B cell (primary cell): Measurements from ENCODE around the gene DPH1. TPM values are rescaled to one million over a fixed set of nuclear protein-coding genes. Genes with fewer than 3 reads are reported as not detected.
A peak's percentile ranks its signal among the peaks of the same experiment; 100 is the strongest.

Source experiments
- ATAC-seq: fragments of 200-7000 bp; cut with Tn5 transposase; one replicate; pipeline ENCODE4 v1.10.0; 2021; ENCODE audit warnings: low read depth, mild to moderate bottlenecking, moderate number of reproducible peaks, moderate library complexity
- CTCF ChIA-PET: fragments of 350-600 bp; sonication (Branson Sonifier 250); formaldehyde crosslinking; loops from one replicate; lab custom pipeline; 2021; ENCODE audit warnings: antibody characterized with exemption, inconsistent platforms; lab: Charles Lee
- POLR2A ChIA-PET: fragments of 350-600 bp; sonication (Branson Sonifier 250); formaldehyde crosslinking; loops from one replicate; lab custom pipeline; 2021; ENCODE audit warnings: antibody characterized with exemption; lab: Charles Lee
- DNase-seq: peaks from one replicate; pipeline ENCODE4 v3.0.0; 2013
- H2AFZ ChIP-seq: 2 replicates; pipeline ENCODE4 v1.6.1; 2012; ENCODE audit warnings: mild to moderate bottlenecking, low read depth, low read length; ENCODE audit not compliant: insufficient read depth, poor library complexity, severe bottlenecking
- H3K27ac ChIP-seq, 2 donors: 1 replicate in 1 of 2; 2 replicates in 1 of 2; pipeline ENCODE4 v1.5.1; 2012 to 2013; ENCODE audit warnings: low read length in 2 of 2, mild to moderate bottlenecking in 2 of 2, moderate library complexity in 1 of 2
- H3K27me3 ChIP-seq, 4 experiments: fragments of 200-600 bp in 1 of 4; sonication (generic) in 1 of 4; replicated peaks in 1 of 4; 1 replicate in 2 of 4; 2 replicates in 2 of 4; pipeline versions ENCODE4 v1.6.1 to v1.7.0; 2013 to 2016; ENCODE audit warnings: low read length in 3 of 4, mild to moderate bottlenecking in 2 of 4, mixed read lengths in 1 of 4, moderate library complexity in 1 of 4; ENCODE audit not compliant: insufficient read depth in 4 of 4, control insufficient read depth in 3 of 4; ENCODE audit errors: control extremely low read depth in 1 of 4
- H3K36me3 ChIP-seq, 2 experiments: replicated peaks in 1 of 2; 1 replicate in 1 of 2; 2 replicates in 1 of 2; pipeline versions ENCODE4 v1.6.1 to v1.7.1; 2013; ENCODE audit warnings: low read length in 1 of 2; ENCODE audit not compliant: insufficient read depth in 2 of 2, control insufficient read depth in 1 of 2; ENCODE audit errors: control extremely low read depth in 1 of 2, extremely low read depth in 1 of 2
- H3K4me1 ChIP-seq, 2 donors: fragments of 200-600 bp in 1 of 2; sonication (generic) in 1 of 2; 1 replicate in 1 of 2; 2 replicates in 1 of 2; pipeline versions ENCODE4 v1.5.1 to v1.6.1; 2013 to 2017; ENCODE audit warnings: low read length in 2 of 2; ENCODE audit not compliant: control insufficient read depth in 2 of 2, insufficient read depth in 2 of 2
- H3K4me2 ChIP-seq: replicated peaks from 2 replicates; pipeline ENCODE3; 2012; ENCODE audit warnings: mild to moderate bottlenecking, low read depth, low read length; ENCODE audit not compliant: poor library complexity, severe bottlenecking
- H3K4me3 ChIP-seq, 5 experiments: fragments of 200-600 bp in 1 of 5; sonication (generic) in 1 of 5; 1 replicate in 3 of 5; 2 replicates in 2 of 5; pipeline versions ENCODE4 v1.5.1 to v1.7.0; 2011 to 2016; ENCODE audit warnings: low read length in 4 of 5, mild to moderate bottlenecking in 4 of 5, low read depth in 2 of 5, control low read depth in 1 of 5, moderate library complexity in 1 of 5; ENCODE audit not compliant: insufficient read depth in 1 of 5; ENCODE audit errors: control extremely low read depth in 1 of 5, extremely low read depth in 1 of 5
- H3K79me2 ChIP-seq: fragments of 200-600 bp; sonication (generic); one replicate; pipeline ENCODE4 v1.6.0; 2016; ENCODE audit warnings: low read length; ENCODE audit not compliant: control insufficient read depth, insufficient read depth
- H3K9ac ChIP-seq: fragments of 200-600 bp; sonication (generic); 2 replicates; pipeline ENCODE4 v1.6.1; 2017; ENCODE audit warnings: mild to moderate bottlenecking, low read length, moderate library complexity
- H3K9me3 ChIP-seq, 3 donors: one replicate each; pipeline versions ENCODE4 v1.6.1 to v1.7.1; 2013; ENCODE audit warnings: low read length in 2 of 3; ENCODE audit not compliant: control insufficient read depth in 2 of 3, insufficient read depth in 1 of 3; ENCODE audit errors: control extremely low read depth in 1 of 3
- H4K20me1 ChIP-seq: 2 replicates; pipeline ENCODE4 v1.6.0; 2012; ENCODE audit warnings: mild to moderate bottlenecking, low read length; ENCODE audit not compliant: insufficient read depth, control insufficient read depth, poor library complexity, severe bottlenecking
- H3K27ac Mint-ChIP-seq: one replicate; pipeline ENCODE4 v1.8.0; 2021; ENCODE audit warnings: mixed read lengths
- H3K27me3 Mint-ChIP-seq: one replicate; pipeline ENCODE4 v1.8.0; 2021; ENCODE audit warnings: mixed read lengths
- H3K4me1 Mint-ChIP-seq: one replicate; pipeline ENCODE4 v1.8.0; 2021; ENCODE audit warnings: mixed read lengths
- H3K4me3 Mint-ChIP-seq: one replicate; pipeline ENCODE4 v1.8.0; 2021; ENCODE audit warnings: mixed read lengths
- H3K9me3 Mint-ChIP-seq: one replicate; pipeline ENCODE4 v1.8.0; 2022; ENCODE audit warnings: mixed read lengths; ENCODE audit not compliant: insufficient read depth
- EZH2 ChIP-seq: IDR thresholded peaks from 2 replicates; pipeline ENCODE4 v1.6.1; 2012; ENCODE audit warnings: borderline replicate concordance, low read depth, mild to moderate bottlenecking, moderate library complexity, low read length; ENCODE audit not compliant: insufficient read depth, poor library complexity, severe bottlenecking
- WGBS: methylation state at CpG from one replicate; pipeline ENCODE4 v1.1.5; 2013; ENCODE audit warnings: missing lambda C conversion rate; ENCODE audit not compliant: insufficient coverage; 5-methylcytosine and 5-hydroxymethylcytosine counted together
- intact Hi-C: fragments of 100-400 bp; cut with micrococcal nuclease; formaldehyde crosslinking; loops from one replicate; pipeline ENCODE4 v1.10.0; 2022
- polyA plus RNA-seq: library from polyadenylated mRNA; depleted of rRNA; stranded (reverse); fragments of >200 nt; gene quantifications from 2 replicates; pipeline ENCODE4 v1.2.3, GENCODE V29; 2012
- total RNA-seq, 2 donors: library from RNA; stranded (reverse); fragments of 120-200 nt in 1 of 2; gene quantifications; 1 replicate in 1 of 2; 2 replicates in 1 of 2; pipeline versions ENCODE4 v1.2.3 to v1.2.4, GENCODE V29; 2013 to 2022
- TF ChIP-seq, protein P1 (sequence below): fragments of 200-600 bp; IDR thresholded peaks from one replicate; pipeline ENCODE4 v1.8.0; 2022; ENCODE audit warnings: antibody characterized with exemption, mild to moderate bottlenecking

The DPH1 gene
- total and polyA plus RNA-seq, 2 donors (not counting 1 experiment from before 2014, with no cell fraction given): 83.6 to 105 TPM

DNA sequence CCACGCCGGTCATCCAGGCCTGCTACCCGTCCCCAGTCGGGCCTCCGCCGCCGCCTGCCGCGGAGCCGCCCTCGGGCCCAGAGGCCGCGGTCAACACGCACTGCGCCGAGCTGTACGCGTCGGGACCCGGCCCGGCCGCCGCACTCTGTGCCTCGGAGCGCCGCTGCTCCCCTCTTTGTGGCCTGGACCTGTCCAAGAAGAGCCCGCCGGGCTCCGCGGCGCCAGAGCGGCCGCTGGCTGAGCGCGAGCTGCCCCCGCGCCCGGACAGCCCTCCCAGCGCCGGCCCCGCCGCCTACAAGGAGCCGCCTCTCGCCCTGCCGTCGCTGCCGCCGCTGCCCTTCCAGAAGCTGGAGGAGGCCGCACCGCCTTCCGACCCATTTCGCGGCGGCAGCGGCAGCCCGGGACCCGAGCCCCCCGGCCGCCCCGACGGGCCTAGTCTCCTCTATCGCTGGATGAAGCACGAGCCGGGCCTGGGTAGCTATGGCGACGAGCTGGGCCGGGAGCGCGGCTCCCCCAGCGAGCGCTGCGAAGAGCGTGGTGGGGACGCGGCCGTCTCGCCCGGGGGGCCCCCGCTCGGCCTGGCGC lies 27.3 kb downstream of the DPH1 start:
- Histone ChIP-seq H3K36me3 (peaks cover 0 to 4% of the 10 kb centered on the region in 2 experiments), H3K4me1 (peaks cover 54 to 59% of the 10 kb centered on the region in 2 donors), H3K9ac (no peak overlapping the region), H3K4me2 (peak overlapping the region; percentile 95), H3K9me3 (peaks cover 0 to 11% (median 0%) of the 10 kb centered on the region in 3 donors), H3K27me3 (peaks cover 0 to 47% (median 8%) of the 10 kb centered on the region in 4 experiments), H2AFZ (peak overlapping the region; percentile 51), H4K20me1 (peaks cover 30% of the 10 kb centered on the region), H3K27ac (no peak overlapping the region), H3K79me2 (no peaks in the 10 kb centered on the region), H3K4me3 (no peak overlapping the region)
- Mint-ChIP-seq H3K27ac (no peak overlapping the region), H3K27me3 (no peaks in the 10 kb centered on the region), H3K4me3 (no peak overlapping the region), H3K4me1 (peaks cover 40% of the 10 kb centered on the region), H3K9me3 (no peaks in the 10 kb centered on the region)
- no peak for TF ChIP-seq EZH2
- TF ChIP-seq, protein P1, sequence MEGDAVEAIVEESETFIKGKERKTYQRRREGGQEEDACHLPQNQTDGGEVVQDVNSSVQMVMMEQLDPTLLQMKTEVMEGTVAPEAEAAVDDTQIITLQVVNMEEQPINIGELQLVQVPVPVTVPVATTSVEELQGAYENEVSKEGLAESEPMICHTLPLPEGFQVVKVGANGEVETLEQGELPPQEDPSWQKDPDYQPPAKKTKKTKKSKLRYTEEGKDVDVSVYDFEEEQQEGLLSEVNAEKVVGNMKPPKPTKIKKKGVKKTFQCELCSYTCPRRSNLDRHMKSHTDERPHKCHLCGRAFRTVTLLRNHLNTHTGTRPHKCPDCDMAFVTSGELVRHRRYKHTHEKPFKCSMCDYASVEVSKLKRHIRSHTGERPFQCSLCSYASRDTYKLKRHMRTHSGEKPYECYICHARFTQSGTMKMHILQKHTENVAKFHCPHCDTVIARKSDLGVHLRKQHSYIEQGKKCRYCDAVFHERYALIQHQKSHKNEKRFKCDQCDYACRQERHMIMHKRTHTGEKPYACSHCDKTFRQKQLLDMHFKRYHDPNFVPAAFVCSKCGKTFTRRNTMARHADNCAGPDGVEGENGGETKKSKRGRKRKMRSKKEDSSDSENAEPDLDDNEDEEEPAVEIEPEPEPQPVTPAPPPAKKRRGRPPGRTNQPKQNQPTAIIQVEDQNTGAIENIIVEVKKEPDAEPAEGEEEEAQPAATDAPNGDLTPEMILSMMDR: no peak
- no peak for ATAC-seq
- intact Hi-C loops: loop anchor here (10.0 kb wide), 1 partner anchor 152 kb away; no protein-coding TSS in a partner anchor
- ChIA-PET CTCF (interaction anchor here (0.9 to 8.1 kb wide), 17 partner anchors 7 to 296 kb away, joined by 3 to 330 read pairs (median 10); no protein-coding TSS in a partner anchor), POLR2A (interaction anchor here (0.6 to 0.8 kb wide), 2 partner anchors 35 to 39 kb away, joined by 4 read pairs; no protein-coding TSS in a partner anchor)
- WGBS: 12% methylated on average over 81 of the region's 81 CpGs
- peak; percentile 58 for DNase-seq
